ENCODE data around the gene ETFB.

GRCh38 chr19:51394050-51394836, 28.1 kb upstream of the ETFB start:
- TF ChIP-seq CTCF (IDR thresholded peaks at IDR 0.05) (no peak), POLR2A (IDR thresholded peaks at IDR 0.05) (no peak)
